Measurements from ENCODE around the gene FLAD1. TPM values are rescaled to one million over a fixed set of nuclear protein-coding genes. Genes with fewer than 3 reads are reported as not detected.
A peak's percentile ranks its signal among the peaks of the same experiment; 100 is the strongest.

FLAD1 gene
- total and polyA plus RNA-seq, 9 donors, result 16.7 to 21.9 (median 20.3) TPM

GRCh38 chr1:154959426-154959780 is 23.7 kb upstream of the FLAD1 start:
- H3K36me3 ChIP-seq (ENCODE audit: control insufficient read depth, insufficient read depth, low read length), result peaks cover 39% of the 10 kb centered on the region
- H3K27me3 ChIP-seq (ENCODE audit: control insufficient read depth, insufficient read depth, low read length), result no peaks in the 10 kb centered on the region
- peaks cover 55% of the 10 kb centered on the region for H3K4me1 ChIP-seq (ENCODE audit: control insufficient read depth, insufficient read depth, low read length)
- DNase-seq, result no peak
- 91% methylated on average over 7 of the region's 7 CpGs for WGBS (ENCODE audit: insufficient coverage)
- H3K4me3 ChIP-seq (ENCODE audit: low read length), result no peak overlapping the region
- H3K27ac ChIP-seq (ENCODE audit: low read length), result no peak overlapping the region
- no peaks in the 10 kb centered on the region for H3K9me3 ChIP-seq (replicated peaks; ENCODE audit: control insufficient read depth, low read depth, low read length)

GRCh38 chr1:154960446-154961136 is 22.6 kb upstream of the FLAD1 start:
- Histone ChIP-seq H3K4me1 (ENCODE audit: control insufficient read depth, insufficient read depth, low read length) (peaks cover 46% of the 10 kb centered on the region), H3K27ac (ENCODE audit: low read length) (peak overlapping the region; percentile 95), H3K4me3 (ENCODE audit: low read length) (peak overlapping the region; percentile 85), H3K27me3 (ENCODE audit: control insufficient read depth, insufficient read depth, low read length) (no peaks in the 10 kb centered on the region), H3K9me3 (replicated peaks; ENCODE audit: control insufficient read depth, low read depth, low read length) (no peaks in the 10 kb centered on the region), H3K36me3 (ENCODE audit: control insufficient read depth, insufficient read depth, low read length) (peaks cover 51% of the 10 kb centered on the region)
- WGBS (ENCODE audit: insufficient coverage), result 38% methylated on average over 6 of the region's 10 CpGs
- DNase-seq, result no peak

GRCh38 chr1:154961207-154962155 is 21.7 kb upstream of the FLAD1 start, which contains the start of gene PYGO2:
Gene PYGO2, minus strand, starts transcription at chr1:154961782. Its CDS starts 206 bp downstream, at chr1:154961576.
- Histone ChIP-seq H3K27me3 (ENCODE audit: control insufficient read depth, insufficient read depth, low read length) (no peaks in the 10 kb centered on the region), H3K9me3 (replicated peaks; ENCODE audit: control insufficient read depth, low read depth, low read length) (no peaks in the 10 kb centered on the region), H3K4me3 (ENCODE audit: low read length) (peak within 1 kb of the TSS; percentile 85), H3K27ac (ENCODE audit: low read length) (peak within 1 kb of the TSS; percentile 95), H3K36me3 (ENCODE audit: control insufficient read depth, insufficient read depth, low read length) (peaks cover 60% of the 10 kb centered on the region), H3K4me1 (ENCODE audit: control insufficient read depth, insufficient read depth, low read length) (peaks cover 44% of the 10 kb centered on the region)
- DNase-seq, result peak; percentile 88
- under 1% methylated on average over 81 of the region's 93 CpGs for WGBS (ENCODE audit: insufficient coverage)

GRCh38 chr1:154962156-154962749 is 20.9 kb upstream of the FLAD1 start:
- H3K27me3 ChIP-seq (ENCODE audit: control insufficient read depth, insufficient read depth, low read length), result no peaks in the 10 kb centered on the region
- peaks cover 36% of the 10 kb centered on the region for H3K4me1 ChIP-seq (ENCODE audit: control insufficient read depth, insufficient read depth, low read length)
- H3K36me3 ChIP-seq (ENCODE audit: control insufficient read depth, insufficient read depth, low read length), result peaks cover 67% of the 10 kb centered on the region
- DNase-seq, result no peak
- peak overlapping the region; percentile 85 for H3K4me3 ChIP-seq (ENCODE audit: low read length)
- WGBS (ENCODE audit: insufficient coverage), result 5% methylated on average over 4 of the region's 25 CpGs
- H3K9me3 ChIP-seq (replicated peaks; ENCODE audit: control insufficient read depth, low read depth, low read length), result no peaks in the 10 kb centered on the region
- peak overlapping the region; percentile 77 for H3K27ac ChIP-seq (ENCODE audit: low read length)

GRCh38 chr1:154962795-154963330 is 20.3 kb upstream of the FLAD1 start:
- Histone ChIP-seq H3K4me3 (ENCODE audit: low read length) (peak overlapping the region; percentile 85), H3K36me3 (ENCODE audit: control insufficient read depth, insufficient read depth, low read length) (peaks cover 71% of the 10 kb centered on the region), H3K27me3 (ENCODE audit: control insufficient read depth, insufficient read depth, low read length) (no peaks in the 10 kb centered on the region), H3K27ac (ENCODE audit: low read length) (no peak overlapping the region), H3K4me1 (ENCODE audit: control insufficient read depth, insufficient read depth, low read length) (peaks cover 34% of the 10 kb centered on the region), H3K9me3 (replicated peaks; ENCODE audit: control insufficient read depth, low read depth, low read length) (no peaks in the 10 kb centered on the region)
- DNase-seq, result no peak
- WGBS (ENCODE audit: insufficient coverage), result 55% methylated on average over 2 of the region's 6 CpGs

- Histone ChIP-seq H3K4me1 (ENCODE audit: control insufficient read depth, insufficient read depth, low read length) (peaks cover 29% of the 10 kb centered on the region), H3K4me3 (ENCODE audit: low read length) (no peak overlapping the region), H3K27ac (ENCODE audit: low read length) (no peak overlapping the region), H3K36me3 (ENCODE audit: control insufficient read depth, insufficient read depth, low read length) (peaks cover 71% of the 10 kb centered on the region), H3K27me3 (ENCODE audit: control insufficient read depth, insufficient read depth, low read length) (no peaks in the 10 kb centered on the region), H3K9me3 (replicated peaks; ENCODE audit: control insufficient read depth, low read depth, low read length) (no peaks in the 10 kb centered on the region)
- 90% methylated on average over 7 of the region's 8 CpGs for WGBS (ENCODE audit: insufficient coverage)
- DNase-seq, result no peak
These were observed 19.5 kb upstream of the FLAD1 start for GRCh38 chr1:154963643-154964042.

GRCh38 chr1:154964359-154964758 is 18.8 kb upstream of the FLAD1 start:
- WGBS (ENCODE audit: insufficient coverage), result 87% methylated on average over 3 of the region's 6 CpGs
- Histone ChIP-seq H3K27ac (ENCODE audit: low read length) (no peak overlapping the region), H3K27me3 (ENCODE audit: control insufficient read depth, insufficient read depth, low read length) (no peaks in the 10 kb centered on the region), H3K4me3 (ENCODE audit: low read length) (no peak overlapping the region), H3K36me3 (ENCODE audit: control insufficient read depth, insufficient read depth, low read length) (peaks cover 67% of the 10 kb centered on the region), H3K9me3 (replicated peaks; ENCODE audit: control insufficient read depth, low read depth, low read length) (no peaks in the 10 kb centered on the region), H3K4me1 (ENCODE audit: control insufficient read depth, insufficient read depth, low read length) (peaks cover 33% of the 10 kb centered on the region)
- no peak for DNase-seq

- no peak for DNase-seq
- peaks cover 37% of the 10 kb centered on the region for H3K4me1 ChIP-seq (ENCODE audit: control insufficient read depth, insufficient read depth, low read length)
- H3K27me3 ChIP-seq (ENCODE audit: control insufficient read depth, insufficient read depth, low read length), result no peaks in the 10 kb centered on the region
- no CpG with 5 or more reads among the region's 7 CpGs for WGBS (ENCODE audit: insufficient coverage)
- H3K9me3 ChIP-seq (replicated peaks; ENCODE audit: control insufficient read depth, low read depth, low read length), result no peaks in the 10 kb centered on the region
- H3K36me3 ChIP-seq (ENCODE audit: control insufficient read depth, insufficient read depth, low read length), result peaks cover 61% of the 10 kb centered on the region
- no peak overlapping the region for H3K4me3 ChIP-seq (ENCODE audit: low read length)
- H3K27ac ChIP-seq (ENCODE audit: low read length), result no peak overlapping the region
These were observed 17.0 kb upstream of the FLAD1 start for GRCh38 chr1:154966111-154966510.

GRCh38 chr1:154967331-154967950 is 15.7 kb upstream of the FLAD1 start:
- DNase-seq, result no peak
- peaks cover 61% of the 10 kb centered on the region for H3K36me3 ChIP-seq (ENCODE audit: control insufficient read depth, insufficient read depth, low read length)
- no peaks in the 10 kb centered on the region for H3K9me3 ChIP-seq (replicated peaks; ENCODE audit: control insufficient read depth, low read depth, low read length)
- no peak overlapping the region for H3K4me3 ChIP-seq (ENCODE audit: low read length)
- H3K27me3 ChIP-seq (ENCODE audit: control insufficient read depth, insufficient read depth, low read length), result no peaks in the 10 kb centered on the region
- 100% methylated on average over 3 of the region's 5 CpGs for WGBS (ENCODE audit: insufficient coverage)
- H3K4me1 ChIP-seq (ENCODE audit: control insufficient read depth, insufficient read depth, low read length), result peaks cover 46% of the 10 kb centered on the region
- peak overlapping the region; percentile 25 for H3K27ac ChIP-seq (ENCODE audit: low read length)
